HEK293 (cell line): ENCODE results near the gene RIMS3.

Experiments
- PBX3 ChIP-seq: sonication (generic); formaldehyde crosslinking; IDR thresholded peaks from 2 replicates; pipeline ENCODE4 v1.8.1; 2022; ENCODE audit warnings: mild to moderate bottlenecking, moderate library complexity, missing genetic modification reagents
- REST ChIP-seq: fragments of 450-650 bp; formaldehyde crosslinking; IDR thresholded peaks from 2 replicates; pipeline ENCODE4 v1.5.1; 2016; ENCODE audit warnings: missing biosample characterization, missing genetic modification characterization
- SETDB1 ChIP-seq: IDR thresholded peaks from one replicate; pipeline ENCODE4 v1.6.1; 2017; ENCODE audit warnings: mild to moderate bottlenecking, low read length, moderate library complexity, mixed read lengths; ENCODE audit not compliant: insufficient read length
- ZBTB49 ChIP-seq: fragments of 450-650 bp; formaldehyde crosslinking; IDR thresholded peaks from 2 replicates; pipeline ENCODE4 v1.5.1; 2016; ENCODE audit warnings: missing biosample characterization, missing genetic modification characterization, low read depth
- ZNF114 ChIP-seq: fragments of 450-650 bp; formaldehyde crosslinking; IDR thresholded peaks from 2 replicates; pipeline ENCODE4 v1.5.0; 2017; ENCODE audit warnings: missing biosample characterization, missing genetic modification characterization
- ZNF274 ChIP-seq, 2 experiments: fragments of 200-500 bp in 1 of 2; fragments of 450-650 bp in 1 of 2; sonication (Bioruptor generic) in 1 of 2; formaldehyde crosslinking in 1 of 2; IDR thresholded peaks; 2 replicates each; pipeline versions ENCODE4 v1.5.1 to v1.6.1; 2014 to 2016; ENCODE audit warnings: borderline replicate concordance in 1 of 2, inconsistent platforms in 1 of 2, low read length in 1 of 2, missing biosample characterization in 1 of 2, missing genetic modification characterization in 1 of 2
- ZNF549 ChIP-seq: fragments of 450-650 bp; IDR thresholded peaks from 2 replicates; pipeline ENCODE4 v1.5.1; 2018; ENCODE audit warnings: missing biosample characterization, missing genetic modification characterization, mild to moderate bottlenecking, inconsistent platforms, moderate library complexity
- ZNF677 ChIP-seq: fragments of 450-650 bp; IDR thresholded peaks from 2 replicates; pipeline ENCODE4 v1.5.0; 2018; ENCODE audit warnings: missing biosample characterization, mild to moderate bottlenecking, missing genetic modification characterization, moderate library complexity
- TF ChIP-seq, protein P1 (sequence below): fragments of 450-650 bp; formaldehyde crosslinking; IDR thresholded peaks from 2 replicates; pipeline ENCODE4 v1.5.1; 2016; ENCODE audit warnings: missing biosample characterization, missing genetic modification characterization
- TF ChIP-seq, protein P2 (sequence below): fragments of 450-650 bp; formaldehyde crosslinking; IDR thresholded peaks from 2 replicates; pipeline ENCODE4 v1.5.1; 2016; ENCODE audit warnings: missing biosample characterization, missing genetic modification characterization, low read depth
- TF ChIP-seq, protein P3 (sequence below): fragments of 450-650 bp; formaldehyde crosslinking; IDR thresholded peaks from 2 replicates; pipeline ENCODE4 v1.5.1; 2017; ENCODE audit warnings: missing biosample characterization, missing genetic modification characterization

DNA sequence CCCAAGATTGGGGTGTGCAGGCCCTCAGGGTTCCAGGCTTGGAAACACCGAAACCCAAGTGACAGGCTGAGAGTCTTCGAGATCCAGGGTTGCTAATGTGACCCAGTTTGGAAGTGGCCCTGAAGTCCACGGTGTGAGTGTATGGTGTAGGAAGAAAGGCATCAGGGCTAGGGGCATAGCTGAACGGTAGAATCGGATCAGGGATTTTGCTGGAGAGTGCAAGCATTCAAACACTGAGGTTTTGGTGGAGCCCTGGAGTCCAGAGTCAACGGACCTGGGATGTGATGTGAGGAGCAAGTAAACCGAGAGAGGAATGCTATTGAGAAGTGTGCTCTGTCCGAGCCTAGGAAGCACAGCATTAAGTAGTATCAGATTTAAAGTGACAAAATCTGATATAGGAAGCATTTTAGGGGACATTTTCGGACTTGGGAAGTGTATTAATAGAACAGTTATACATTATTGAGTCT is 27.0 kb upstream of the RIMS3 start:
- no peak for TF ChIP-seq ZNF677 (tag by site-specific recombination)
- TF ChIP-seq, protein P1, sequence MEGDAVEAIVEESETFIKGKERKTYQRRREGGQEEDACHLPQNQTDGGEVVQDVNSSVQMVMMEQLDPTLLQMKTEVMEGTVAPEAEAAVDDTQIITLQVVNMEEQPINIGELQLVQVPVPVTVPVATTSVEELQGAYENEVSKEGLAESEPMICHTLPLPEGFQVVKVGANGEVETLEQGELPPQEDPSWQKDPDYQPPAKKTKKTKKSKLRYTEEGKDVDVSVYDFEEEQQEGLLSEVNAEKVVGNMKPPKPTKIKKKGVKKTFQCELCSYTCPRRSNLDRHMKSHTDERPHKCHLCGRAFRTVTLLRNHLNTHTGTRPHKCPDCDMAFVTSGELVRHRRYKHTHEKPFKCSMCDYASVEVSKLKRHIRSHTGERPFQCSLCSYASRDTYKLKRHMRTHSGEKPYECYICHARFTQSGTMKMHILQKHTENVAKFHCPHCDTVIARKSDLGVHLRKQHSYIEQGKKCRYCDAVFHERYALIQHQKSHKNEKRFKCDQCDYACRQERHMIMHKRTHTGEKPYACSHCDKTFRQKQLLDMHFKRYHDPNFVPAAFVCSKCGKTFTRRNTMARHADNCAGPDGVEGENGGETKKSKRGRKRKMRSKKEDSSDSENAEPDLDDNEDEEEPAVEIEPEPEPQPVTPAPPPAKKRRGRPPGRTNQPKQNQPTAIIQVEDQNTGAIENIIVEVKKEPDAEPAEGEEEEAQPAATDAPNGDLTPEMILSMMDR (tag by site-specific recombination), result no peak
- TF ChIP-seq ZNF549 (tag by site-specific recombination), result no peak
- TF ChIP-seq, protein P2, sequence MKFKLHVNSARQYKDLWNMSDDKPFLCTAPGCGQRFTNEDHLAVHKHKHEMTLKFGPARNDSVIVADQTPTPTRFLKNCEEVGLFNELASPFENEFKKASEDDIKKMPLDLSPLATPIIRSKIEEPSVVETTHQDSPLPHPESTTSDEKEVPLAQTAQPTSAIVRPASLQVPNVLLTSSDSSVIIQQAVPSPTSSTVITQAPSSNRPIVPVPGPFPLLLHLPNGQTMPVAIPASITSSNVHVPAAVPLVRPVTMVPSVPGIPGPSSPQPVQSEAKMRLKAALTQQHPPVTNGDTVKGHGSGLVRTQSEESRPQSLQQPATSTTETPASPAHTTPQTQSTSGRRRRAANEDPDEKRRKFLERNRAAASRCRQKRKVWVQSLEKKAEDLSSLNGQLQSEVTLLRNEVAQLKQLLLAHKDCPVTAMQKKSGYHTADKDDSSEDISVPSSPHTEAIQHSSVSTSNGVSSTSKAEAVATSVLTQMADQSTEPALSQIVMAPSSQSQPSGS (tag by site-specific recombination), result no peak
- no peak for TF ChIP-seq ZNF114 (tag by site-specific recombination)
- no peak for TF ChIP-seq ZNF274 (IDR thresholded peaks at IDR 0.05; ENCODE audit: low read length)
- no peak for TF ChIP-seq ZNF274 (tag by site-specific recombination; IDR thresholded peaks at IDR 0.05; ENCODE audit: borderline replicate concordance)
- no peak for TF ChIP-seq REST (tag by site-specific recombination)
- TF ChIP-seq ZBTB49 (tag by site-specific recombination), result no peak
- no peak for TF ChIP-seq SETDB1
- TF ChIP-seq, protein P3, sequence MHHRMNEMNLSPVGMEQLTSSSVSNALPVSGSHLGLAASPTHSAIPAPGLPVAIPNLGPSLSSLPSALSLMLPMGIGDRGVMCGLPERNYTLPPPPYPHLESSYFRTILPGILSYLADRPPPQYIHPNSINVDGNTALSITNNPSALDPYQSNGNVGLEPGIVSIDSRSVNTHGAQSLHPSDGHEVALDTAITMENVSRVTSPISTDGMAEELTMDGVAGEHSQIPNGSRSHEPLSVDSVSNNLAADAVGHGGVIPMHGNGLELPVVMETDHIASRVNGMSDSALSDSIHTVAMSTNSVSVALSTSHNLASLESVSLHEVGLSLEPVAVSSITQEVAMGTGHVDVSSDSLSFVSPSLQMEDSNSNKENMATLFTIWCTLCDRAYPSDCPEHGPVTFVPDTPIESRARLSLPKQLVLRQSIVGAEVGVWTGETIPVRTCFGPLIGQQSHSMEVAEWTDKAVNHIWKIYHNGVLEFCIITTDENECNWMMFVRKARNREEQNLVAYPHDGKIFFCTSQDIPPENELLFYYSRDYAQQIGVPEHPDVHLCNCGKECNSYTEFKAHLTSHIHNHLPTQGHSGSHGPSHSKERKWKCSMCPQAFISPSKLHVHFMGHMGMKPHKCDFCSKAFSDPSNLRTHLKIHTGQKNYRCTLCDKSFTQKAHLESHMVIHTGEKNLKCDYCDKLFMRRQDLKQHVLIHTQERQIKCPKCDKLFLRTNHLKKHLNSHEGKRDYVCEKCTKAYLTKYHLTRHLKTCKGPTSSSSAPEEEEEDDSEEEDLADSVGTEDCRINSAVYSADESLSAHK (tag by site-specific recombination), result no peak
- no peak for TF ChIP-seq PBX3 (CRISPR knock-in tag)
